ENCODE data around the gene SBF2.
A peak's percentile ranks its signal among the peaks of the same experiment; 100 is the strongest.

Gene SBF2

GRCh38 chr11:10308201-10308954 lies 14.4 kb upstream of the SBF2 start:
- TF ChIP-seq, protein P1, sequence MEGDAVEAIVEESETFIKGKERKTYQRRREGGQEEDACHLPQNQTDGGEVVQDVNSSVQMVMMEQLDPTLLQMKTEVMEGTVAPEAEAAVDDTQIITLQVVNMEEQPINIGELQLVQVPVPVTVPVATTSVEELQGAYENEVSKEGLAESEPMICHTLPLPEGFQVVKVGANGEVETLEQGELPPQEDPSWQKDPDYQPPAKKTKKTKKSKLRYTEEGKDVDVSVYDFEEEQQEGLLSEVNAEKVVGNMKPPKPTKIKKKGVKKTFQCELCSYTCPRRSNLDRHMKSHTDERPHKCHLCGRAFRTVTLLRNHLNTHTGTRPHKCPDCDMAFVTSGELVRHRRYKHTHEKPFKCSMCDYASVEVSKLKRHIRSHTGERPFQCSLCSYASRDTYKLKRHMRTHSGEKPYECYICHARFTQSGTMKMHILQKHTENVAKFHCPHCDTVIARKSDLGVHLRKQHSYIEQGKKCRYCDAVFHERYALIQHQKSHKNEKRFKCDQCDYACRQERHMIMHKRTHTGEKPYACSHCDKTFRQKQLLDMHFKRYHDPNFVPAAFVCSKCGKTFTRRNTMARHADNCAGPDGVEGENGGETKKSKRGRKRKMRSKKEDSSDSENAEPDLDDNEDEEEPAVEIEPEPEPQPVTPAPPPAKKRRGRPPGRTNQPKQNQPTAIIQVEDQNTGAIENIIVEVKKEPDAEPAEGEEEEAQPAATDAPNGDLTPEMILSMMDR (IDR thresholded peaks at IDR 0.05; ENCODE audit: low read depth, low read length), result no peak
- H3K4me3 ChIP-seq (ENCODE audit: low read depth, low read length), result peak overlapping the region; percentile 100

GRCh38 chr11:10307400-10308200 lies 13.6 kb upstream of the SBF2 start:
- H3K4me3 ChIP-seq (ENCODE audit: low read depth, low read length), result peak overlapping the region; percentile 100
- TF ChIP-seq, protein P1 (IDR thresholded peaks at IDR 0.05; ENCODE audit: low read depth, low read length), result peak; percentile 95

GRCh38 chr11:10307022-10307399 lies 13.0 kb upstream of the SBF2 start:
- TF ChIP-seq, protein P1 (IDR thresholded peaks at IDR 0.05; ENCODE audit: low read depth, low read length), result no peak
- H3K4me3 ChIP-seq (ENCODE audit: low read depth, low read length), result peak overlapping the region; percentile 100

DNA sequence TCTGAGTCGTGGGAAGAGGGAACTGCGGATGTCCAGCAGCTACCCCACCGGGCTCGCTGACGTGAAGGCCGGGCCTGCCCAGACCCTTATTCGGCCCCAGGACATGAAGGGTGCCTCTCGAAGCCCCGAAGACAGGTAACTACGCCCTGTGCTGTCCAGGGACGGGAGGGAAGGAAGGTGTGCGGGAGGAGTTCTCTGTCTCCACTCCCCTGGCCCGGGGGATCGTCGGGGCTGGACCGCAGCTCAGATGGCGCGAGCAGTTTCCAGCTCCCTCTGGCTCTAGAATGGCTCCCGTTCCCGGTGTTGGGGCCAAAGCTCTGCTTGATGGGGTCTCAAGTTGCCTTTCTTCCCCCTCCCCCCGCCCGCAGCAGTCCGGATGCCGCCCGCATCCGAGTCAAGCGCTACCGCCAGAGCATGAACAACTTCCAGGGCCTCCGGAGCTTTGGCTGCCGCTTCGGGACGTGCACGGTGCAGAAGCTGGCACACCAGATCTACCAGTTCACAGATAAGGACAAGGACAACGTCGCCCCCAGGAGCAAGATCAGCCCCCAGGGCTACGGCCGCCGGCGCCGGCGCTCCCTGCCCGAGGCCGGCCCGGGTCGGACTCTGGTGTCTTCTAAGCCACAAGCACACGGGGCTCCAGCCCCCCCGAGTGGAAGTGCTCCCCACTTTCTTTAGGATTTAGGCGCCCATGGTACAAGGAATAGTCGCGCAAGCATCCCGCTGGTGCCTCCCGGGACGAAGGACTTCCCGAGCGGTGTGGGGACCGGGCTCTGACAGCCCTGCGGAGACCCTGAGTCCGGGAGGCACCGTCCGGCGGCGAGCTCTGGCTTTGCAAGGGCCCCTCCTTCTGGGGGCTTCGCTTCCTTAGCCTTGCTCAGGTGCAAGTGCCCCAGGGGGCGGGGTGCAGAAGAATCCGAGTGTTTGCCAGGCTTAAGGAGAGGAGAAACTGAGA lies 12.2 kb upstream of the SBF2 start:
- peak overlapping the region; percentile 100 for H3K4me3 ChIP-seq (ENCODE audit: low read depth, low read length)
- TF ChIP-seq, protein P1 (IDR thresholded peaks at IDR 0.05; ENCODE audit: low read depth, low read length), result no peak

GRCh38 chr11:10305262-10305963 lies 11.4 kb upstream of the SBF2 start:
- TF ChIP-seq, protein P1 (IDR thresholded peaks at IDR 0.05; ENCODE audit: low read depth, low read length), result no peak
- peak overlapping the region; percentile 100 for H3K4me3 ChIP-seq (ENCODE audit: low read depth, low read length)

GRCh38 chr11:10304495-10305261 lies 10.7 kb upstream of the SBF2 start, which contains the start of gene ADM:
Gene ADM, plus strand, starts transcription at chr11:10305073. Its CDS starts 628 bp downstream, at chr11:10305701.
- peak within 1 kb of the TSS; percentile 100 for H3K4me3 ChIP-seq (ENCODE audit: low read depth, low read length)
- TF ChIP-seq, protein P1 (IDR thresholded peaks at IDR 0.05; ENCODE audit: low read depth, low read length), result peak; percentile 70

Measured in WI38 (cell line).